GM19468 (cell line): Measurements from ENCODE around the gene ZNF319.

Source experiments
- ATAC-seq: cut with Tn5 transposase; IDR thresholded peaks from one replicate; pipeline ENCODE4 v1.9.1; 2021; ENCODE audit warnings: mild to moderate bottlenecking, moderate library complexity, moderate number of reproducible peaks; ENCODE audit not compliant: unreplicated experiment; ENCODE audit errors: extremely low read depth

Gene ZNF319

DNA sequence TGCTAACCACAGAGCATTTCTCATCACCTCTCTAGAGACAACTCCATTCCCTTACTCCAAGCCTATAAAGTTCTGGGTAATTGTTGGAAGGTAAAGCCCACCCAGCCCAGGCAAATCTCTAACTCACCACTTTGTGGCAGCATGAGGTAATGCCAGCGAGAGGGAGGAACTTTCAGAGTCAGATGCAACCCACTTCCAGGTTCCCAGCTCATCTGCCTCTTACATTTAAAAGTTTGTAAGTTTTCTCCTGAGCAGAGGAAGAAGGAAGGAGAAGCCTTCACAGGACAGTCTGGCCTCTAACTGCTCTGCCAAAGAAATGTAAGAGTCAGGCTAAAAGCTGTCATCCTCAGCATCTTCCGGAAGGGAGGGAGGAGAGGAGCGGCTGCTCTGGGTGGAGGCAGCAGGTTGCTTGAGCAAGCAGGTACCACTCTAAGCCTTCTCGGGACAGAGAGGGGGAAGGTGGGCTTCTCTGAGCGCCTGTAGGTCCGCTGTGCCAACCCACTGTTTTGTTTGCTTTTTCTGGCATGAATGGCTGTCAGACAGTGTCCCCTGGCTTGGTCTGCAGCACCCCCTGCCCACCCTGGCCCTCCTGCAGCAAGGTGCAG is 1.0 kb downstream of the ZNF319 start:
- ATAC-seq: no peak

DNA sequence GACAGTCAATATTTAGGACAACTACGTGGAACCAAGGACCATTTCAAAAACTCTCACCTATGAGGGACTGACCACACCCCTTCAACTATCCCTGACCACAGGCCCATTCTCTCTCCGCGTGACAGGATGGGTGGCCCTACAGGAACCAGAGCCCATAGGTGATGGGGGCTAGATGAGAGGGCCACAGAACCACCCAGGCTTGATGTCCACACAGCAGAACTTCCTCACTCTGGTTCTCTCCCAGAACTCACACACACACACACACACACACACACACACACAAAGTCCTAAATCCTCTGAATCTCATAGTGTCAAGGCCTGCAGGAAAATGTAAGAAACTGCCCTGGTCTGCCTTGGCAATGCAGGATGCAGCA is 1.5 kb downstream of the ZNF319 start:
- ATAC-seq: no peak

DNA sequence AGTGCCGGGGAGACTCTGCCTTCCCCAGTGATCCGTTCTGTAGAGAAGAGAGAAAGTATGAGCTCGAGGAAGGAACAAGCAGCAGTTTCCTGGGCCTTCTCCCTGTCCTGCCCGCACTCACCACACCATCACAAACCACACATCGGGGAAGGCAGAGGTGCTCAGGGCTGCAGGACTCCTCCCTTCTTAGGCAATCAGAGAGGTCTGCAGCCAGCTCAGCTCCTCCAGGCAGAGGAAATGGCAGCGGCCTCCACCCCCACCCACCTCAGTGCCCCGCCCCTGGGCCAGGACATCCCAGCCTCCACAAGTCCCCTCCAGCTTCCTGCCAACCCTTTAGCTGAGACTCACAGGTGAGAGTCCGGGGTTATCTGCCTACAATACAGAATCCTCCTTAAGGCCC is 2.0 kb downstream of the ZNF319 start:
- no peak for ATAC-seq

DNA sequence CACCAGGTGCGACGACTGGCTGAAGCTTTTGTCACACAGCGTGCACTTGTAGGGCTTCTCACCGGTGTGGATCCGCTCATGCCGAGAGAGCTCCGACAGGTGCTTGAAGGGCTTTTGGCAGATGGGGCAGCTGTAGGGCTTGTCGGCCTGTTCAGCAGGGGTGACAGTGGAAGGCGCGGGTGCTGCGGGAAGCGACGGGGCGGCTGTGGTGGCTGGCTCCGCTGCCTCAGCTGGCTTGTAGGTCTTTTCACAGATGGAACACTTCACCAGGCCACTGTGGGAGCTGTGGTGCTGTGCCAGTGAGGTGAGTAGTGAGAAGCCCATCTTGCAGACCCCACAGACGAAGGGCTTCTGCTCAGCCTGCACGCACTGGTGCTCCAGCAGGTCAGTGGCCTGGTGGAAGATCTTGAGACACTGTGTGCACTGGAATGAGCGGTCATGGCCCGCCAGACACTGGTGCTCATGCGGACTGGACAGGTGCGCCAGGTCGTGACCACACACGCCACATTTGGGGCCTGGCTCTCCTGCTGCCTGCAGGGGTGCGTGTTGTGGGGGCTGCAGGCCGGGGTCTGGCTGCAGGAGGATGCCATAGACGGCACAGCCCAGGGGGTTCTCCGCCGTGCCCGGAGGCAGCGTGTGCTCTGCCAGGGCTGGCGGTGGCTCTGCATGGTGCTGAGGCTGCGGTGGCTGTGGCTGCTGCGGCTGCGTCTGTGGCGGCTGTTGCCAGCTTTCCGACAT is 2.8 kb downstream of the ZNF319 start:
- no peak for ATAC-seq

DNA sequence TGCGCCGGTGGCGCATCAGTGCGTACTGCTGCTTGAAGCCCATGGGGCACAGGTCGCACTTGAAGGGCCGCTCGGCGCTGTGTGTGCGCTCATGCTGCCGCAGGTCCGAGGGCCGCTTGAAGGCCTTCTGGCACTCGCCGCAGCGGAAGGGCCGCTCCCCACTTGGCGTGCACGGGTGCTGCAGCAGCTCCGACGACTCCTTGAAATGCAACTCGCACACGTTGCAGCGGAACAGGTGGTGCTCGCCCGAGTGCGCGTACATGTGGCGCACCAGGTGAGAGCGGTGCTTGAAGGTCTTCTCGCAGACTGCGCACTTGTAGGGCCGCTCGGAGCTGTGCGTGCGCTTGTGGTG is 3.3 kb downstream of the ZNF319 start:
- ATAC-seq: no peak

DNA sequence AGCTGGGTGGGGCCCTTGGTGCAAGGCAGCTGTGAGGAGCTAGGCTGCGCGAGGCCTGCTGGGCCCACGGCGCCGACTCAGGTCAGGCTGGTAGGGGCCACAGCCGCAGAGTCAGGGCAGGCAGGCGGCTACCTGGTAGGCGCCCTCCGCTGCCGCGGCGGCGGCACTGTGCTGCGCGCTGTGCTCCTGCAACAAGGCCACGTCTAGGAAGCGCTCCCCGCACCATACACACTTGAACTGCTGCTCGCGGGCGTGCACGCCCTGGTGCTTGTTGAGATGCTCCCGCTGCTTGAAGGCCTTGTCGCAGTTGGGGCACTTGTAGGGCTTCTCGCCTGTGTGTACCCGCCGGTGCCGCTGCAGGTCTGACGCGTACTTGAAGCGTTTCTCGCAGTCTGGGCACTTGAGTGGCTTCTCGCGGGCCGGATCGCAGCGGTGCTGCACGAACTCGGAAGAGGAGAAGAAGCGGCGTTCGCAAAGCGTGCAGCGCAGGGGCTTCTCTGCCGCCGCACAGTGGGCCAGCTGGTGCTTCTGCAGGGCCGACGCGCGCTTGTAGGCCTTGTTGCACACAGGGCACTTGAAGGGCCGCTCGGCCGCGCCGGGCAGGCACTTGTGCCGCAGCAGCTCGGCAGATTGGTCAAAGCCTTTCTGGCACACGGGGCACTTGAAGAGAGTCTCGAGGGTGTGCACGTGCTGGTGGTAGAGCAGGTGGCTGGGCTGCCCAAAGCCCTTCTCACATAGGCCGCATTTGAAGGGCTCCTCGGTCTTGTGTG is 3.9 kb downstream of the ZNF319 start:
- no peak for ATAC-seq

DNA sequence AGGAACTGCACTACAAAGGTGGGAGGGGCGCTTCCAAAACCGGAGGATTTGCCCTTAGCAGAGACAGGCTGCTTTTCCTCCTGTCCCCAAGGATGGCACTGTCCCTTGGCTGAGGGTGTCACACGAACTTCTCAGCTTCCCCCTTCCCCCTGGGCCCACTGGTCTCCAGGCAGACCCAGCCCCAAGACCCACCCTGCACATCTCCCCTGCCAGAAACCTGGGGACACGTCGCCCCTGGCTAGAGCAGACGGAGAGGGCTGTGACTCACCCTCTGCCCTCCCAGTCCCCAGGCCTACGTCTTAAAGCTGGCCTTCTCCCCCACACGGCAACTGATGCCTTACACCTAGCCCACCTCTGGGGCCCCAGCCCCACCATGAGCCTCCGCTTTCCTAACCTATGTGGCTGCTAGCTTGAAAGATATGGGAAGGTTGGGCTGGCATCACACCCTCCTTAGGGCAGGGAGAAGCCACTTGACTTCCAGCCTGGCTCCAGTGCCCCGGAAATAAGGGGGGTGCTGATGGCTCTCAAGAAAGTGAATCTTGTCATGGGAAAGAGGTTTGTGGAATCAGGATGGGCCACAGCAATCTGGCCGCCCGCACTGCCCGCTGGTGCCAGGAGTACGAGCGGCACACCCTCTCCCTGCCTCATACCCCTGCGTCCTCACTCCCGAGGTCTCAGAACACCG is 4.6 kb downstream of the ZNF319 start:
- no peak for ATAC-seq

DNA sequence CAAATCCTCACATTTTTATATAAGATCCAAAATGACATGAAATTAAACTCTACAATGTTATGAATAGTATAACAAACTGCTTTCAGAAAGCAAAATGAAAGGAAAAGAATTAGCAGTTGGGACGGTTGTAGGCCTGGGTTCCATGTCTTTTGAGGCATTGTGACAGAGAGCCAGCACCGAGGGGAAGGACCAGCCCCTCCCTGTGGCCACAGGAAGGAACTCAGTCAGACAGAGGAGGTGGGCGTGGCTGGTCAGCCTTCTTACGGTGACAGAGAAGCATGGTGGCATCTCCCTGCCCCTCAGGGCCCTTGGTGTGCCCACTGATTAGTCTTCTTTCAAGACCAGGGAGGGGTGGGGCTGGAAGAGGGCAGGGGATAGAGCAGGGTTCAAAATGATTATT is 5.7 kb downstream of the ZNF319 start:
- no peak for ATAC-seq

DNA sequence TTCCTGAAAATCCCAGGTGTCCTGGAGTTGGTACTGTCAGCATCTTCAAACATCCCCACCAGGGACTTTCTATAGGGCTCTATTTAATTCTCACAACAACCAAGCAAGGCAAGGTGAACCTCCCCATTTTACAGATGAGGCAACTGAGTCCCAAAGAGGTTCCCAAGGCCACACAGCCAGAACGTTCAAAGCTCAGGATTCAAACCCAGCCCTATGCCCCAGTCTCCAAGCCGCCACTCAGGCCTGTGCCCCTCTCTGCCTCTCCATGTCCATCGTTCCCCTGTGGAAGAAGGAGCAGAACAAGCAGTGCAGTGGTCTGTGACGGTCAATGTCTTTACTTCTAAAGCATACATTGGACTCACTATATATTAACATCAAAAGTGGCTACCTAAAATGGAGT is 6.1 kb downstream of the ZNF319 start:
- ATAC-seq: no peak

DNA sequence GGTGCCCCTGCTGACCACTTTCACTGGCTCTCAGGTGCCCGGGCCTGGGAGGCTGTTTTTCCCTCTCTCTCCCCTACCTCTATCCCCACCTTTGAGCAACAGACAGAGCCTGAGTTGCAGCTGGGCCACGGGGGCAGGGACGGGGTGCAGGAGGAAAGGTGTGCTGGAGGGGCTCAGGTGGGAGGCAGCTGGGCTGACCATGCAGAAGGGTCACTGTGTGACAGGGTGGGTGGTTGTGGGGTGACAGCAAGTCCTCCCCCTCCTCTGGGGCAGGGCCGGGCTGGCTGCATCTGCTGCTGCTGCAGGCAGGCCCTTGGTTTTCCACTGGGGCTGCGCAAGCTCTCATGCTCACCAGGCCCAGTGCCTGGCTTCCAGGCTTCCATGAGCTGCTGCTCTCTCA is 6.6 kb downstream of the ZNF319 start:
- ATAC-seq: no peak

DNA sequence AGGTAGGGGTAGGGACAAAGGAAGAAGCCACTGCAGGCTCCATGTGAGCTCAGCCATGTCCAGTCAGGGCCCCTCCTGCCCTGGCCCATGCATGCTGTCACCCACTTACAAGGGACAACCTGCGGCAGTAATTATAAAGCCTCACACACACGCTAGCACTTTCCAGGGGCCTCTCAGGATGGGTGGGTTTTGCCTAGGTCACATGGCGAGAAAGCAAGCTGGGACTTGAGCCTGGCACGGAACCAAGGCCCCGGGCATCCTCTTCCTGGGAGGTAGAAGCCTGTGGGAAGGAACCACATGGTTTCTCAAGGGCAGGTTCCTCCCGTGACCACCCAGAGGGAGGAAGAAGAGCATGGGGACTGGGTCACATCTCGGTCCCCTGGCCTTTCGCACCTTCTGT is 7.0 kb downstream of the ZNF319 start:
- no peak for ATAC-seq

DNA sequence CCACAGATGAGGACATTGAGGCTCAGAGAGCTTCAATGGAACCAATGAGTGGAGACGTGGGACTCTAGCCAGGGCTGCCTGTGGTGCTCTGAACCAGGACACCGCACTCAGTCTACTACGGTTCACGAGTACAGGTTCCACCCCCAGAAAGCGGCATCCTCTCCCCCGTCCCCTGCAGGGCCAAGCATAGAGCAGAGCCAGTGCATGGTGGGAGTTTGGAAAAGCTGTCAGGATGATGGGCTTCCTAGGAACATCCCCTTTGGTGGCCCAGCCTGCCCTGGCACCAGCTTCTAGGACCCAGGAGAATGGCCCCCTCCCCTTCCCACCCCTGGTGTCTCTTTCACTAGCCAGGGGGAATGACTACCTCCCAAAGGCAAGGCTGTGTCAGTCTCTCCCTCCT is 8.4 kb downstream of the ZNF319 start:
- no peak for ATAC-seq

DNA sequence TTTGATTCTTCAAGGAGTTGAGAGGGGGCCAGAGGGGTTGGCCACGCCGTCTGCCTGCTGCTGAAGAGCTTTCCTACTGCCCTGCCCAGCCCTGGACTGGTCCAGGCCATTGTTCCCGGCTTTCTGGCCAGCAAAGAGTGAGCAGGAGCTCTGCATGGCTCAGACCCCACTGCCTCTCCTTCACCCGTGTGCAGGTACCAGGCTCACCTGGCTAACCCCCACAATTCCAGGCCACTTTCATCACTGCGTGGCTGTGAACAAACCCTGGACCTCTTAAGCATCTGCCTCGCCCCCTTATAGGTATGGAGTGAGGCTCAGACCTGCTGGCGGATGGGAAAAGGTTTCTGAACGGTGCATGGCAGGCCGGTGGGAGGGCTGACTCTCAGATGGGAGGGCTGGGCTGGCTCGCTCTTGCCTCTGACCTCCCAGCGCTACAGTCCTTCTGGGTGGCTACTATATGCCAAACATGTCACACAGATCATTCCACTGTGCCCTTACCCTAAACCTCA is 8.9 kb downstream of the ZNF319 start:
- no peak for ATAC-seq

DNA sequence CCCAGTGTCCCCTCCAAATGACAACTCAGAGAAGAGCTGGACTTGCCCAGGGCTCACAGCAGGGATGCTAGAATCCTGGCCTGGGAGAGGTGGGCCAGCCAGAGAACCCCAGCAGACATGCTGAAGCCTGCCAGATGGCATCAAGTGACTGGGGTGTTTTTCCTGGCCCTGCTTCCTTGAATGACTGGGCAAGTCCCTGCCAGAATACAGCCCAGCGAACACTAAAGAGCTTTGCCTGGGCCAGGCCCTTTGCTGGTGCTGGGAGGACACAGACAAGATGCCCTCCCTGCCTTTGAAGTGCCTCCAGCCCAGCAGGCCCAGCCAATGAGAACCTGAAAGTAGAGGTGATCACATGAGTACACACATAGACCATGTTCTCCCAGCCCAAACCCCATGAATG is 11.5 kb downstream of the ZNF319 start:
- ATAC-seq: no peak

DNA sequence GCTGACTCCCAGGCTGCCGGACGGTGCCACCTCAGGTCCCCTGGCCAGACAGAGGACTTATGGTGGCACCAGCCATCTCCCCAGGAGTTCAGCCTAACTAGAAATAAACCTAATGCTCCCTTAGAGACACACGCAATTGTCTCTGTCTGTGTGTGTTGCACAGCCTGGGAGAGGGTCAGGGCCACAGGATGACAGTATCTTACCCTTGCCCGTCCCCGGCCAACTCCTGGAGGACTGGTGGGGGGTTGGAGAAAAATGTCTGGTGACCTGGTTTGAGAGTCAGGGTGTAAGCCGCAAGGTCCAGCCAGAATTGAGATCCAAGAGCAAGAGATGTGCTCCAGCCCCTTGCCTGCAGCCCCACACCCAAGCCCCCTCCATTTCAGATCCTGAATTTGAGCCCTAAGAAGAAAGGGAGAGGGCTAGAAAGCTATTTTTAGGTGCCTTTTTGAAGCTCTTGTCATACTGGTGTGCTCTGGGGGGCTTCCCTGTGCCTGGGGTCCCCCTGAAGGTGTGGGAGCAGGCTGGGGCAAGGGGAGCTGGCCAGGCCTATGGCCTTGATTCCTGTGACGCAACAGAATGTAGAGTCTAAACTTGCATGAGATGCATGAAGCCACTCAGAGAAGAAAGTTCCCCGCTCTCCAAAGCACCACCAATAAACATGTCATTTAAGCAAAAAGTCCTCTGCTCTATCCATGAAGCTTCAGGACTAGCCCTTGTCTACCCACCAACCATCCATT is 12.9 kb downstream of the ZNF319 start:
- ATAC-seq: no peak

DNA sequence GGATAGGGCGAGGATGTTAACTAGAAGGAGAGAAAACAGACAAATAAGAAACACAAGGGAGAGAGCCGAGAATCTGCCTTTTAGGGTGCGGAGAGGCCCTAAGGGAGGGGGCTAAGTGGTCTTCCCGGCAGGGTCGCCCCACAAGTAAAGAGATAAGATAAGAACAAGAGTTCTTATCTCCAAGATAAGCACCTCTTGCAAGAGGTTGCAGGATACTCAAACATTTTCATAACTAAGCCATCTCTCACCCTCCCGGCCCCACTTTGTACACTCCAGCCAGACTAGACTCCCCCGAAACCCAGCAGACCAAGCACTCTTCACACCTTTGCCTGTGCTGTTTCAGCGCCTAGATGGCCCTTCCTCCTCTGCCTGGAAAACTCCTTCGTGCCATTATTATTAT is 14.3 kb downstream of the ZNF319 start:
- ATAC-seq: no peak

DNA sequence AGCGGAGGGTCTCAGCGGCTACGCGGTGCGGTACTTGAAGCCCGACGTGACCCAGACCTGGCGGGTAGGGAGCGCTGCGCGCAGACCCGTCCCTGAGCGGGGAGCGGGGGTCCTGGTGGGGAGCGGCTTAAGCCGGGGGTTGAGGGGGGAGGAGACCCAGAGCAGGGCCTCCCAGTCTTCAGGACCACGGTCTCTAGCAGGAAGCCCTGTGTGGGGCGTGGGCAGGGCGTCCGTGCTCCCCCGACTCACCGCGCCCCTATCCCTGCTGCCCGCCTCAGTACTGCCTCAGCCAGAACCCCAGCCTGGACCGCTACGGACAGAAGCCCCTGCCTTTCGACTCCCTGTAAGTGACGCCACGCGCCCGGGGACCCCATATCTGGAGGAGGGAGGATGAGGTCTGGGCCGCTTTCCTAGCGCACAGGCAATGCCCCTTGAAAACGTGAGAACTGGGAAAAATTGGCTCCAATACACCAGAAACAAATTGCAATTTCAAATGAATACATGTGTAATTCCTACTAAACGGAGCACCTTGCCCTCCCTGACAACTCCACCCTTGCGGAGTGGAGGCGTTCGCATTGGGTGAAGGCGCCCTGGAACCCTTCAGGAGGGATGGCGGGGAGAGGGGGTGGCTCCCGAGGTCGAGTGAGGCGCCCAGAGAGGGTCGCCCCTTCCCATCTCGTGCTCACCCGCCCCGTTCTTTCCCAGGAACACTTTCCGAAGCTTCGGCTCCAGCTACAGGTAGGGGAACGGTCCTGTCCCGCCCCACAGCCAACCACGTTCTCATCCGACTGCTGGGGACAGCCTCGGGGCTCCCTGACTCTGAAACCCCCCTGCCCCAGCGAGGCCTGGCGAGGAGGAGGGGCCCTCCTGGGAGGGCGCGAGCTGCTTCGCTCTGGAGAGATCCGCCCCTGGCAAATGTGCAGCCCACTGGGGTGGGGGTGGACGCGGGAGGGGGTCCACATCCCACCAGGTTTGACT is 15.0 kb downstream of the ZNF319 start:
- no peak for ATAC-seq

DNA sequence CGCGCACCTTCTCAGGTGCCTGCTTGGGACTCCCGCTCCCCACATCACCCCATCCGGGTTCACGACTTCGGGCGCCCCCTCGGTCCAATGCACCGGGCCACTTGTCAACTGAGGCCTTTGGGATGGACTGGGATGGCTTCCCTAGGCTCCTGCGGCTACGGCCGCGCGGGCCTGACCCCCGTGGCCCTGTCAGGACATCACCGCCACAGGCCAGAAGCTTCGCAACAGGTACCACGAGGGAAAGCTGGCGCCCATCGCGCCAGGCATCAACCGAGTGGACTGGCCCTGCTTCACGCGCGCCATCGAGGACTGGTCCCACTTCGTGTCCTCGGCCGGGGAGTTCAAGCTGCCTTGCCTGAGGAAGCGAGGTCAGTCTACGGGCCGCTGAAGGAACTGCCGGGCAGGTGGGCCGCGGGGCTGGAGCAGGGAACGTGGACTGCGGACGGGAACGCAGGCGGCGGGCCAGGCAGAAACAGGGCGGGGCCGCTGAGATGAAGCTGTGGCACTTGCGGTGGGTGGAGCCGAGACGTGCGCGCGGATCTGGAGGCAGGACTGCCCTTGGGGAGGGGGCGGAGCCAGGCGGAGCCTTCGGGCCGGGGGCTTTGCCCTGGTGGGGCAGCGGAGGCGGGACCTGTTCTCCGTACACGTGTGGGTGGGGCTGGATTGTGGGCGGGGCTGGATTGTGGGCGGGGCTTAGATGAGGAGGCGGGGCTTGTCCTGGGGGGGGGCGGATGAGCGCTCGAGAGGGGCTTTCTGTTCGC is 15.8 kb downstream of the ZNF319 start:
- ATAC-seq: peak; percentile 53
